GM12892 (cell line): Measurements from ENCODE around the gene ZPR1.

Source experiments
- POLR2A ChIP-seq: IDR thresholded peaks from 2 replicates; pipeline ENCODE4 v1.6.1; 2011; ENCODE audit warnings: low read depth, low read length, control low read depth
- POLR2AphosphoS5 ChIP-seq: IDR thresholded peaks from 2 replicates; pipeline ENCODE4 v1.6.1; 2011; ENCODE audit warnings: low read depth, low read length, control low read depth
- TAF1 ChIP-seq: IDR thresholded peaks from 2 replicates; pipeline ENCODE4 v1.6.1; 2011; ENCODE audit warnings: low read depth, mild to moderate bottlenecking, control low read depth, low read length, borderline replicate concordance

- TF ChIP-seq POLR2A = no peak
- TF ChIP-seq POLR2AphosphoS5 = no peak
- TF ChIP-seq TAF1 = no peak
These were observed 41.8 kb upstream of the ZPR1 start, which contains the start of gene APOC3 for GRCh38 chr11:116829525-116830183.
